HepG2 (cell line): ENCODE measurements around the gene TEX19. TPM values are rescaled to one million over a fixed set of nuclear protein-coding genes. Genes with fewer than 3 reads are reported as not detected.

Experiments used
- BATF2 ChIP-seq: sonication (generic); formaldehyde crosslinking; IDR thresholded peaks from 2 replicates; pipeline ENCODE4 v1.8.0; 2022; ENCODE audit warnings: mild to moderate bottlenecking, missing genetic modification reagents, moderate library complexity
- CTCF ChIP-seq: sonication (generic); formaldehyde crosslinking; IDR thresholded peaks from 2 replicates; pipeline ENCODE4 v1.5.0; 2020; ENCODE audit warnings: mild to moderate bottlenecking, missing genetic modification reagents, moderate library complexity
- HDAC2 ChIP-seq: sonication (generic); formaldehyde crosslinking; IDR thresholded peaks from 2 replicates; pipeline ENCODE4 v1.4.0; 2020; ENCODE audit warnings: missing genetic modification reagents
- JARID2 ChIP-seq: sonication (generic); formaldehyde crosslinking; IDR thresholded peaks from 2 replicates; pipeline ENCODE4 v1.8.1; 2023; ENCODE audit warnings: missing genetic modification reagents, inconsistent platforms; ENCODE audit not compliant: insufficient replicate concordance
- JUND ChIP-seq: sonication (generic); formaldehyde crosslinking; IDR thresholded peaks from 2 replicates; pipeline ENCODE4 v1.8.0; 2022; ENCODE audit warnings: mild to moderate bottlenecking, missing genetic modification reagents
- KAT8 ChIP-seq: IDR thresholded peaks from 2 replicates; pipeline ENCODE4 v1.6.1; 2016; ENCODE audit warnings: missing genetic modification reagents, missing compliant biosample characterization
- MLX ChIP-seq: IDR thresholded peaks from 2 replicates; pipeline ENCODE4 v1.6.1; 2016
- NCOA2 ChIP-seq: sonication (generic); formaldehyde crosslinking; IDR thresholded peaks from 2 replicates; pipeline ENCODE4 v1.8.0; 2022; ENCODE audit warnings: inconsistent platforms
- PHF20 ChIP-seq: sonication (generic); formaldehyde crosslinking; IDR thresholded peaks from 2 replicates; pipeline ENCODE4 v1.5.0; 2020; ENCODE audit warnings: mild to moderate bottlenecking, missing genetic modification reagents
- PHF21A ChIP-seq: sonication (generic); formaldehyde crosslinking; IDR thresholded peaks from 2 replicates; pipeline ENCODE4 v1.5.0; 2020; ENCODE audit warnings: mild to moderate bottlenecking, missing genetic modification reagents
- POLR2A ChIP-seq, 2 experiments: IDR thresholded peaks; 2 replicates each; pipeline ENCODE4 v1.6.1; 2011; ENCODE audit warnings: low read depth in 2 of 2, low read length in 2 of 2, mild to moderate bottlenecking in 1 of 2, moderate library complexity in 1 of 2; ENCODE audit not compliant: insufficient read depth in 1 of 2
- RCOR2 ChIP-seq: IDR thresholded peaks from 2 replicates; pipeline ENCODE4 v1.6.1; 2016; ENCODE audit warnings: missing biosample characterization, missing genetic modification reagents
- SMYD3 ChIP-seq: sonication (generic); formaldehyde crosslinking; IDR thresholded peaks from 2 replicates; pipeline ENCODE4 v1.8.1; 2023; ENCODE audit warnings: mild to moderate bottlenecking, missing genetic modification reagents
- SRSF1 ChIP-seq: fragments of 200-400 bp; formaldehyde crosslinking; optimal IDR thresholded peaks from 2 replicates; pipeline ENCODE3; 2017; ENCODE audit warnings: mild to moderate bottlenecking, low read depth, low read length, moderate library complexity
- TFAP4 ChIP-seq: sonication (generic); IDR thresholded peaks from 2 replicates; pipeline ENCODE4 v1.6.1; 2016; ENCODE audit warnings: low read depth, borderline replicate concordance
- ZBTB1 ChIP-seq: sonication (generic); formaldehyde crosslinking; IDR thresholded peaks from 2 replicates; pipeline ENCODE4 v1.4.0; 2020; ENCODE audit warnings: missing genetic modification reagents, borderline replicate concordance
- ZBTB33 ChIP-seq: sonication (generic); formaldehyde crosslinking; IDR thresholded peaks from 2 replicates; pipeline ENCODE4 v1.4.0; 2020; ENCODE audit warnings: missing genetic modification reagents
- ZNF12 ChIP-seq: sonication (generic); formaldehyde crosslinking; IDR thresholded peaks from 2 replicates; pipeline ENCODE4 v1.5.0; 2020; ENCODE audit warnings: missing genetic modification reagents
- ZNF143 ChIP-seq: sonication (generic); formaldehyde crosslinking; IDR thresholded peaks from 2 replicates; pipeline ENCODE4 v1.4.0; 2020; ENCODE audit warnings: missing genetic modification reagents
- ZNF263 ChIP-seq: sonication (generic); formaldehyde crosslinking; IDR thresholded peaks from 2 replicates; pipeline ENCODE4 v1.4.0; 2020; ENCODE audit warnings: missing genetic modification reagents
- ZNF282 ChIP-seq: fragments of 450-650 bp; IDR thresholded peaks from 2 replicates; pipeline ENCODE4 v1.6.1; 2018; ENCODE audit not compliant: partially characterized antibody
- ZNF547 ChIP-seq: sonication (generic); formaldehyde crosslinking; IDR thresholded peaks from 2 replicates; pipeline ENCODE4 v1.5.1; 2020; ENCODE audit warnings: mild to moderate bottlenecking, missing genetic modification reagents
- ZNF552 ChIP-seq: sonication (generic); formaldehyde crosslinking; IDR thresholded peaks from 2 replicates; pipeline ENCODE4 v1.9.0; 2022; ENCODE audit warnings: missing genetic modification reagents, mild to moderate bottlenecking, borderline replicate concordance
- ZNF777 ChIP-seq: sonication (generic); formaldehyde crosslinking; IDR thresholded peaks from 2 replicates; pipeline ENCODE4 v1.4.0; 2020; ENCODE audit warnings: missing genetic modification reagents
- polyA plus RNA-seq, 8 experiments: library from polyadenylated mRNA; depleted of rRNA in 3 of 8; stranded (reverse) in 7 of 8; unstranded in 1 of 8; fragments of >200 nt; fragmentation: Illumina TruSeq in 4 of 8; extraction: Trizol in 4 of 8; gene quantifications; 2 replicates each; pipeline versions ENCODE4 v1.2.1 to v1.2.3, GENCODE V29; 2011 to 2016; ENCODE audit warnings: low read depth in 4 of 8, missing spikeins in 1 of 8, mixed read lengths in 1 of 8; ENCODE audit not compliant: insufficient read depth in 1 of 8
- total RNA-seq, 5 experiments: library from RNA; depleted of rRNA; stranded (reverse); fragments of >200 nt; fragmentation: Illumina TruSeq; extraction: Trizol; gene quantifications; 2 replicates each; pipeline ENCODE4 v1.2.3, GENCODE V29; 2016; ENCODE audit warnings: low read depth in 1 of 5

TEX19 gene
- total and polyA plus RNA-seq, 2 of the 13 experiments (the other 11 are each of a cell fraction or from before 2014, with no cell fraction given) = 1.3 to 6.0 TPM

- peak; percentile 77 for TF ChIP-seq KAT8 (CRISPR knock-in tag)
- no peak for TF ChIP-seq ZNF547 (CRISPR knock-in tag)
- peak; percentile 52; the same call in 1 of the 2 replicates for TF ChIP-seq PHF21A (CRISPR knock-in tag)
- no peak for TF ChIP-seq ZBTB1 (CRISPR knock-in tag)
- TF ChIP-seq ZNF143 (CRISPR knock-in tag) = no peak
- TF ChIP-seq ZBTB33 = peak; percentile 81
- TF ChIP-seq PHF20 (CRISPR knock-in tag) = no peak
- 0 out of 2 replicates have a peak, but pooled peaks have one; percentile 6 for TF ChIP-seq ZNF12
- peak; percentile 77 for TF ChIP-seq SRSF1
- TF ChIP-seq ZNF552 (CRISPR knock-in tag) = no peak
- TF ChIP-seq TFAP4 = no peak
- TF ChIP-seq JARID2 (CRISPR knock-in tag) = no peak
- TF ChIP-seq NCOA2 (CRISPR knock-in tag) = 0 out of 2 replicates have a peak, but pooled peaks have one; percentile 7
- peak; percentile 77 for TF ChIP-seq ZNF263 (CRISPR knock-in tag)
- peak; percentile 99 for TF ChIP-seq CTCF (CRISPR knock-in tag)
- TF ChIP-seq MLX (CRISPR knock-in tag) = no peak
- no peak for TF ChIP-seq ZNF282
- TF ChIP-seq ZNF777 (CRISPR knock-in tag) = no peak
- TF ChIP-seq POLR2A (IDR thresholded peaks at IDR 0.05; ENCODE audit: insufficient read depth in 1 of 2, low read depth in 2 of 2, low read length in 2 of 2) = no peak
- 0 out of 2 replicates have a peak, but pooled peaks have one; percentile 31 for TF ChIP-seq HDAC2 (CRISPR knock-in tag)
- TF ChIP-seq SMYD3 (CRISPR knock-in tag) = no peak
- no peak for TF ChIP-seq BATF2
- peak; percentile 29; the same call in 1 of the 2 replicates for TF ChIP-seq JUND (CRISPR knock-in tag)
- 0 out of 2 replicates have a peak, but pooled peaks have one; percentile 61 for TF ChIP-seq RCOR2 (CRISPR knock-in tag)
Measured at GRCh38 chr17:82351713-82352488, 7.1 kb upstream of the TEX19 start (continued).
